Right atrium auricular region (tissue), 2 donors: Measurements from ENCODE around the gene MED27. TPM values are rescaled to one million over a fixed set of nuclear protein-coding genes. Genes with fewer than 3 reads are reported as not detected.

ENCODE experiments used
- DNase-seq: peaks from one replicate; pipeline ENCODE4 v3.0.0-alpha.2; 2019; ENCODE audit warnings: low spot score
- H3K27ac ChIP-seq, 2 donors: fragments of 200-600 bp; sonication (generic); 1 replicate in 1 of 2; 2 replicates in 1 of 2; pipeline ENCODE4 v1.5.1; 2016 to 2019
- H3K27me3 ChIP-seq, 2 donors: fragments of 200-600 bp; sonication (generic); one replicate each; pipeline versions ENCODE4 v1.5.1 to v1.6.0; 2017 to 2019
- H3K36me3 ChIP-seq: fragments of 200-600 bp; sonication (generic); one replicate; pipeline ENCODE4 v1.5.1; 2016
- H3K4me1 ChIP-seq, 2 donors: fragments of 200-600 bp; sonication (generic); one replicate each; pipeline versions ENCODE4 v1.5.1 to v1.6.0; 2017 to 2019
- H3K4me3 ChIP-seq, 2 donors: fragments of 200-600 bp; sonication (generic); 1 replicate in 1 of 2; 2 replicates in 1 of 2; pipeline ENCODE4 v1.5.1; 2017 to 2019; ENCODE audit warnings: mild to moderate bottlenecking in 1 of 2, moderate library complexity in 1 of 2
- H3K9me3 ChIP-seq, 2 donors: fragments of 200-600 bp; sonication (generic); one replicate each; pipeline ENCODE4 v1.5.1; 2019
- CTCF ChIP-seq, 2 donors: fragments of 200-600 bp; sonication (generic); IDR thresholded peaks; one replicate each; pipeline ENCODE4 v1.5.1; 2019; ENCODE audit warnings: antibody characterized with exemption in 2 of 2
- total RNA-seq, 2 donors: library from RNA; depleted of rRNA; stranded (reverse); fragments of >200 nt; gene quantifications; one replicate each; pipeline ENCODE4 v1.1.0, GENCODE V29; 2016

The MED27 gene
- total RNA-seq, 2 donors from 2014 or later, result 12.5 to 15.3 TPM

GRCh38 chr9:131875828-131876485 is 203.7 kb downstream of the MED27 start:
- TF ChIP-seq CTCF (IDR thresholded peaks at IDR 0.05), result no peak
- Histone ChIP-seq H3K4me1 (no peaks in the 10 kb centered on the region), H3K36me3 (no peaks in the 10 kb centered on the region), H3K27me3 (no peaks in the 10 kb centered on the region), H3K9me3 (no peaks in the 10 kb centered on the region), H3K4me3 (no peak overlapping the region), H3K27ac (no peak overlapping the region)
- no peak for DNase-seq

GRCh38 chr9:131874916-131875670 is 204.6 kb downstream of the MED27 start:
- H3K27ac ChIP-seq, result no peak overlapping the region
- TF ChIP-seq CTCF (IDR thresholded peaks at IDR 0.05), result no peak

GRCh38 chr9:131874447-131874846 is 205.2 kb downstream of the MED27 start:
- no peaks in the 10 kb centered on the region for H3K4me1 ChIP-seq
- H3K27me3 ChIP-seq, result no peaks in the 10 kb centered on the region
- no peak for TF ChIP-seq CTCF (IDR thresholded peaks at IDR 0.05)
- no peaks in the 10 kb centered on the region for H3K9me3 ChIP-seq
- H3K36me3 ChIP-seq, result no peaks in the 10 kb centered on the region
- no peak overlapping the region for H3K4me3 ChIP-seq
- no peak overlapping the region for H3K27ac ChIP-seq
- no peak for DNase-seq

More at GRCh38 chr9:131874916-131875670, 204.6 kb downstream of the MED27 start:
- no peaks in the 10 kb centered on the region for H3K36me3 ChIP-seq
- H3K9me3 ChIP-seq, result no peaks in the 10 kb centered on the region
- H3K4me1 ChIP-seq, result no peaks in the 10 kb centered on the region
- no peaks in the 10 kb centered on the region for H3K27me3 ChIP-seq
- no peak overlapping the region for H3K4me3 ChIP-seq
- no peak for DNase-seq

GRCh38 chr9:131873891-131874440 is 205.7 kb downstream of the MED27 start:
- Histone ChIP-seq H3K36me3 (no peaks in the 10 kb centered on the region), H3K27me3 (no peaks in the 10 kb centered on the region), H3K27ac (no peak overlapping the region), H3K4me3 (no peak overlapping the region), H3K4me1 (no peaks in the 10 kb centered on the region), H3K9me3 (no peaks in the 10 kb centered on the region)
- no peak for DNase-seq
- no peak for TF ChIP-seq CTCF (IDR thresholded peaks at IDR 0.05)

DNA sequence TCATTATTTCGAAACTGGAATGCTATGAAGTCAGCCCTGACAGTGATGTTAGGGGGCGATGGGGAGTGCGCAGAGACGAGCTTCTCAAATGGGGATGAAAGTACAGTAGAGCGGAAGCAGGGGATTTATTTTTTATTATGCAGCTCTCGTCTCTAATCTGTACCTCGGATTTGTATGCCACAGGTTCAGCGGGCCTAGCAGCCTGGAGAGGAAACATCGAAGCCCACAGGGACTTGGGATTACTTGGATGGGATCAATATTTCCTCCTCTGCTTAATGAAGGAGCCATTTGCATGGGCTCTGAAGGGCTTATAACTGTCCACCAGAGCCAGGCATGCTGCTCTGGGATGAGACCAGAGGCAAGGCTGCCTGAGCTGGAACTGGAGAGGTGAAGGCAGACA is 206.3 kb downstream of the MED27 start:
- no peak overlapping the region for H3K27ac ChIP-seq
- TF ChIP-seq CTCF (IDR thresholded peaks at IDR 0.05), result no peak
- H3K9me3 ChIP-seq, result no peaks in the 10 kb centered on the region
- no peaks in the 10 kb centered on the region for H3K4me1 ChIP-seq
- no peaks in the 10 kb centered on the region for H3K27me3 ChIP-seq
- no peaks in the 10 kb centered on the region for H3K36me3 ChIP-seq
- DNase-seq, result no peak
- no peak overlapping the region for H3K4me3 ChIP-seq
